22Rv1 (cell line): ENCODE measurements around the gene RNPEPL1.

ENCODE experiments used
- ZFX ChIP-seq: fragments of 450-650 bp; IDR thresholded peaks from 2 replicates; pipeline ENCODE4 v1.6.1; 2017; ENCODE audit warnings: antibody characterized with exemption, borderline replicate concordance
- TF ChIP-seq, protein P1 (sequence below): fragments of 450-650 bp; IDR thresholded peaks from 2 replicates; pipeline ENCODE4 v1.5.1; 2017; ENCODE audit warnings: mild to moderate bottlenecking

DNA sequence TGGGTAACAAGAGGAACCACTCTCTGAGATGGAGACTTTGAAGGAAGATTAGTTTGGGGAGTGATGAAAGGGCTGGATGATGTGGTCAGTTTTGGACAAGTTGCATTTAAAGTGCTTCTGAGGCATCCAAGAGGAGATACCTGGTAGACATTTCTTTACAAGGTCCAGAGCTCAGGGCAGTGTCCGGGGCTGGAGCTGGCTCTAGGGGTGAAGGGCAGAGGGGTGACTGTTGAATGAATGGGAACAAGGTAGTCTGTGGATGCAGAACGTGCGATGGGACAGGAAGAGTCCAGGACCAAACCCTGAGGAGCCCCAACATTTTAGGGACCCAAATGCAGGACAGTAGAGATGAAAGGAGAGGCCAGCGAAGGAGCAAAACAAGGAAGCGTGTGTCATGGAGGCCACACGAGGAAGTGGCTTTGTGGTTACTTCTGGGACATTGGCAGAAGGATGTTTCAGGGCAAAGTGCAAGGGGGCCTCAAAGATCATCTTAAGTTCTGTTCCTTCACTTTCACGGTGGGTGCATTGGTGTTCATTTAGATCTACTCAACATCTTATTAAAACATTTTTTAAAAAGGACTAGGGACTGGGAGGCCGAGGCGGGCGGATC, 43.4 kb downstream of the RNPEPL1 start:
- TF ChIP-seq, protein P1, sequence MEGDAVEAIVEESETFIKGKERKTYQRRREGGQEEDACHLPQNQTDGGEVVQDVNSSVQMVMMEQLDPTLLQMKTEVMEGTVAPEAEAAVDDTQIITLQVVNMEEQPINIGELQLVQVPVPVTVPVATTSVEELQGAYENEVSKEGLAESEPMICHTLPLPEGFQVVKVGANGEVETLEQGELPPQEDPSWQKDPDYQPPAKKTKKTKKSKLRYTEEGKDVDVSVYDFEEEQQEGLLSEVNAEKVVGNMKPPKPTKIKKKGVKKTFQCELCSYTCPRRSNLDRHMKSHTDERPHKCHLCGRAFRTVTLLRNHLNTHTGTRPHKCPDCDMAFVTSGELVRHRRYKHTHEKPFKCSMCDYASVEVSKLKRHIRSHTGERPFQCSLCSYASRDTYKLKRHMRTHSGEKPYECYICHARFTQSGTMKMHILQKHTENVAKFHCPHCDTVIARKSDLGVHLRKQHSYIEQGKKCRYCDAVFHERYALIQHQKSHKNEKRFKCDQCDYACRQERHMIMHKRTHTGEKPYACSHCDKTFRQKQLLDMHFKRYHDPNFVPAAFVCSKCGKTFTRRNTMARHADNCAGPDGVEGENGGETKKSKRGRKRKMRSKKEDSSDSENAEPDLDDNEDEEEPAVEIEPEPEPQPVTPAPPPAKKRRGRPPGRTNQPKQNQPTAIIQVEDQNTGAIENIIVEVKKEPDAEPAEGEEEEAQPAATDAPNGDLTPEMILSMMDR = no peak
- no peak for TF ChIP-seq ZFX
